ENCODE data around the gene BICRA.

Gene BICRA

GRCh38 chr19:47625650-47626049 is 16.7 kb downstream of the BICRA start:
- Histone ChIP-seq H3K27ac (ENCODE audit: low read length) (no peak overlapping the region), H3K36me3 (ENCODE audit: insufficient read depth, low read length) (no peaks in the 10 kb centered on the region), H3K79me2 (ENCODE audit: insufficient read depth, low read length) (peaks cover 78% of the 10 kb centered on the region), H3K9me3 (ENCODE audit: insufficient read depth, low read length, severe bottlenecking) (no peaks in the 10 kb centered on the region), H4K20me1 (ENCODE audit: insufficient read depth, low read length) (peaks cover 54% of the 10 kb centered on the region), H3K27me3 (ENCODE audit: insufficient read depth, low read length, poor library complexity) (no peaks in the 10 kb centered on the region), H3K9ac (ENCODE audit: low read depth, low read length) (no peak overlapping the region), H2AFZ (ENCODE audit: low read depth, low read length) (no peak overlapping the region), H3K4me2 (ENCODE audit: insufficient read depth, low read length) (no peak overlapping the region), H3K4me3 (ENCODE audit: low read depth in 1 of 2, low read length in 2 of 2) (no peak overlapping the region), H3K4me1 (ENCODE audit: insufficient read depth, low read length) (no peaks in the 10 kb centered on the region)
- TF ChIP-seq EZH2 (IDR thresholded peaks at IDR 0.05; ENCODE audit: borderline replicate concordance, low read depth, low read length, severe bottlenecking) (no peak), CTCF (IDR thresholded peaks at IDR 0.05; ENCODE audit: borderline replicate concordance, extremely low read depth, low read length, poor library complexity, severe bottlenecking) (no peak)
- ATAC-seq (ENCODE audit: insufficient read depth, low read depth): no peak
- no peak for DNase-seq

- TF ChIP-seq EZH2 (IDR thresholded peaks at IDR 0.05; ENCODE audit: borderline replicate concordance, low read depth, low read length, severe bottlenecking) (no peak), CTCF (IDR thresholded peaks at IDR 0.05; ENCODE audit: borderline replicate concordance, extremely low read depth, low read length, poor library complexity, severe bottlenecking) (no peak)
- H3K27me3 ChIP-seq (ENCODE audit: insufficient read depth, low read length, poor library complexity): no peaks in the 10 kb centered on the region
- H3K4me1 ChIP-seq (ENCODE audit: insufficient read depth, low read length): no peaks in the 10 kb centered on the region
- H3K27ac ChIP-seq (ENCODE audit: low read length): no peak overlapping the region
- no peaks in the 10 kb centered on the region for H3K36me3 ChIP-seq (ENCODE audit: insufficient read depth, low read length)
- H4K20me1 ChIP-seq (ENCODE audit: insufficient read depth, low read length): peaks cover 49% of the 10 kb centered on the region
- no peak overlapping the region for H2AFZ ChIP-seq (ENCODE audit: low read depth, low read length)
- no peaks in the 10 kb centered on the region for H3K9me3 ChIP-seq (ENCODE audit: insufficient read depth, low read length, severe bottlenecking)
- ATAC-seq (ENCODE audit: insufficient read depth, low read depth): no peak
- no peak overlapping the region for H3K4me3 ChIP-seq (ENCODE audit: low read depth in 1 of 2, low read length in 2 of 2)
- H3K79me2 ChIP-seq (ENCODE audit: insufficient read depth, low read length): peaks cover 77% of the 10 kb centered on the region
- DNase-seq: no peak
- H3K9ac ChIP-seq (ENCODE audit: low read depth, low read length): no peak overlapping the region
- H3K4me2 ChIP-seq (ENCODE audit: insufficient read depth, low read length): no peak overlapping the region
These were observed 17.3 kb downstream of the BICRA start for GRCh38 chr19:47626238-47626637.

- Histone ChIP-seq H3K9ac (ENCODE audit: low read depth, low read length) (no peak overlapping the region), H3K27me3 (ENCODE audit: insufficient read depth, low read length, poor library complexity) (no peaks in the 10 kb centered on the region), H4K20me1 (ENCODE audit: insufficient read depth, low read length) (peaks cover 63% of the 10 kb centered on the region), H3K4me2 (ENCODE audit: insufficient read depth, low read length) (no peak overlapping the region), H3K36me3 (ENCODE audit: insufficient read depth, low read length) (no peaks in the 10 kb centered on the region), H3K79me2 (ENCODE audit: insufficient read depth, low read length) (peaks cover 85% of the 10 kb centered on the region), H2AFZ (ENCODE audit: low read depth, low read length) (no peak overlapping the region), H3K9me3 (ENCODE audit: insufficient read depth, low read length, severe bottlenecking) (no peaks in the 10 kb centered on the region), H3K4me3 (ENCODE audit: low read depth in 1 of 2, low read length in 2 of 2) (no peak overlapping the region), H3K27ac (ENCODE audit: low read length) (no peak overlapping the region), H3K4me1 (ENCODE audit: insufficient read depth, low read length) (no peaks in the 10 kb centered on the region)
- TF ChIP-seq EZH2 (IDR thresholded peaks at IDR 0.05; ENCODE audit: borderline replicate concordance, low read depth, low read length, severe bottlenecking) (no peak), CTCF (IDR thresholded peaks at IDR 0.05; ENCODE audit: borderline replicate concordance, extremely low read depth, low read length, poor library complexity, severe bottlenecking) (no peak)
- ATAC-seq (ENCODE audit: insufficient read depth, low read depth): no peak
- DNase-seq: no peak
These were observed 19.3 kb downstream of the BICRA start for GRCh38 chr19:47628078-47628771.

Data from DND-41 (cell line).